ENCODE data around the gene AGTR2.

GRCh38 chrX:116185163-116185562, 14.6 kb downstream of the AGTR2 start:
- TF ChIP-seq, protein P1, sequence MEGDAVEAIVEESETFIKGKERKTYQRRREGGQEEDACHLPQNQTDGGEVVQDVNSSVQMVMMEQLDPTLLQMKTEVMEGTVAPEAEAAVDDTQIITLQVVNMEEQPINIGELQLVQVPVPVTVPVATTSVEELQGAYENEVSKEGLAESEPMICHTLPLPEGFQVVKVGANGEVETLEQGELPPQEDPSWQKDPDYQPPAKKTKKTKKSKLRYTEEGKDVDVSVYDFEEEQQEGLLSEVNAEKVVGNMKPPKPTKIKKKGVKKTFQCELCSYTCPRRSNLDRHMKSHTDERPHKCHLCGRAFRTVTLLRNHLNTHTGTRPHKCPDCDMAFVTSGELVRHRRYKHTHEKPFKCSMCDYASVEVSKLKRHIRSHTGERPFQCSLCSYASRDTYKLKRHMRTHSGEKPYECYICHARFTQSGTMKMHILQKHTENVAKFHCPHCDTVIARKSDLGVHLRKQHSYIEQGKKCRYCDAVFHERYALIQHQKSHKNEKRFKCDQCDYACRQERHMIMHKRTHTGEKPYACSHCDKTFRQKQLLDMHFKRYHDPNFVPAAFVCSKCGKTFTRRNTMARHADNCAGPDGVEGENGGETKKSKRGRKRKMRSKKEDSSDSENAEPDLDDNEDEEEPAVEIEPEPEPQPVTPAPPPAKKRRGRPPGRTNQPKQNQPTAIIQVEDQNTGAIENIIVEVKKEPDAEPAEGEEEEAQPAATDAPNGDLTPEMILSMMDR (conservative IDR thresholded peaks at IDR 0.05; ENCODE audit: low read length), result no peak
- TF ChIP-seq EZH2phosphoT487 (IDR thresholded peaks at IDR 0.05; ENCODE audit: borderline replicate concordance), result no peak

Data from Loucy (cell line).